Dendritic cell treated with granulocyte-macrophage colony-stimulating factor and Interleukin-4, amounts not matched to agents 40 ng/mL and 50 ng/mL, for 4 days (primary cell): ENCODE measurements around the gene NEMP2.
A peak's percentile ranks its signal among the peaks of the same experiment; 100 is the strongest.

Source experiments
- H3K27ac Mint-ChIP-seq: one replicate; pipeline ENCODE4 v1.8.0; 2022; ENCODE audit warnings: mild to moderate bottlenecking, mixed read lengths
- H3K27me3 Mint-ChIP-seq: one replicate; pipeline ENCODE4 v1.8.0; 2022; ENCODE audit warnings: mild to moderate bottlenecking, mixed read lengths
- H3K36me3 Mint-ChIP-seq: one replicate; pipeline ENCODE4 v1.8.0; 2022; ENCODE audit warnings: low read depth, mixed read lengths
- H3K4me1 Mint-ChIP-seq: one replicate; pipeline ENCODE4 v1.8.0; 2022; ENCODE audit warnings: low read depth, mixed read lengths
- H3K4me3 Mint-ChIP-seq: one replicate; pipeline ENCODE4 v1.8.0; 2022; ENCODE audit warnings: mild to moderate bottlenecking, moderate library complexity, mixed read lengths
- H3K9me3 Mint-ChIP-seq: one replicate; pipeline ENCODE4 v1.8.0; 2022; ENCODE audit warnings: mixed read lengths
- intact Hi-C: fragments of 100-400 bp; cut with micrococcal nuclease; formaldehyde crosslinking; loops from one replicate; pipeline ENCODE4 v1.15.0; 2022

NEMP2 gene

GRCh38 chr2:190570871-190571270, 36.3 kb upstream of the NEMP2 start:
- no peaks in the 10 kb centered on the region for H3K4me1 Mint-ChIP-seq
- no peak overlapping the region for H3K27ac Mint-ChIP-seq
- no peak overlapping the region for H3K4me3 Mint-ChIP-seq
- no peaks in the 10 kb centered on the region for H3K36me3 Mint-ChIP-seq
- H3K27me3 Mint-ChIP-seq = no peaks in the 10 kb centered on the region
- intact Hi-C loops = no loop called here
- peaks cover 24% of the 10 kb centered on the region for H3K9me3 Mint-ChIP-seq

DNA sequence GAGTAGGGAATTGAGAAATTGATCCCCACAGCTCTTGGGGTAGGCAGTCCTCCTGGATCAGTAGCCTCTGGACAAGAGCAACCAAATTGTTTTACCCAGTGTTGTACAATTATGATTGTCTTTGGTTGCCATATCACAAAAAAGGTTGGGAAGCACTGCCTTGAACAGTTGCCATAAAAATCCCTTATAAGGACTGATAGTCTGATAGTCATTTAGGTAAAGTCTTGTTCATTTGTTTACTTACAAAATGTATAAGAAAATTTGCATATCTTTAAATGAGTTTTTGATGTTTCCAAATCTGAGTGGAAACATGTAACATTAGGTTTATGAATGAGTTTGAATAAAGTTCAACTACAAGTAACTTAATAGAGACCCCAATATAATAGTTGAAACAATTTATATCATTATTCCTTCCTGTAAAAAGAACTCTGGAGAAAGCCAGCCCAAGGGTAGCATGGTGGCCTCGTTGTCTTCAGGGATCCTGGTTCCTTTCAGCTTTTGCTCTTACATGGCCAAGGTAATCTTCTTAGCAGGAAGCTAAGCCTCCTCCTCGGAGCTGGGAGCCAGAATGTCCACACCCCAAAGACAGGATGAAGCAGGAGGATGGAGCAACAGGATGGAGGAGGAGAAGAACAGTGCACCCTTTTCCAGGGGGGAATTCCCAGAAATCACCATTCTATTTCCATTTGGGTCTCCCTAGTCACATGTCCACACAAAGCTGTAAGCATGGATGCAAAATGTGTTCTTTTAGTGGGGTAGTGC, 35.7 kb upstream of the NEMP2 start:
- no peaks in the 10 kb centered on the region for H3K27me3 Mint-ChIP-seq
- no peaks in the 10 kb centered on the region for H3K4me1 Mint-ChIP-seq
- no peaks in the 10 kb centered on the region for H3K36me3 Mint-ChIP-seq
- H3K4me3 Mint-ChIP-seq = no peak overlapping the region
- H3K9me3 Mint-ChIP-seq = peaks cover 24% of the 10 kb centered on the region
- no peak overlapping the region for H3K27ac Mint-ChIP-seq
- intact Hi-C loops = no loop called here

DNA sequence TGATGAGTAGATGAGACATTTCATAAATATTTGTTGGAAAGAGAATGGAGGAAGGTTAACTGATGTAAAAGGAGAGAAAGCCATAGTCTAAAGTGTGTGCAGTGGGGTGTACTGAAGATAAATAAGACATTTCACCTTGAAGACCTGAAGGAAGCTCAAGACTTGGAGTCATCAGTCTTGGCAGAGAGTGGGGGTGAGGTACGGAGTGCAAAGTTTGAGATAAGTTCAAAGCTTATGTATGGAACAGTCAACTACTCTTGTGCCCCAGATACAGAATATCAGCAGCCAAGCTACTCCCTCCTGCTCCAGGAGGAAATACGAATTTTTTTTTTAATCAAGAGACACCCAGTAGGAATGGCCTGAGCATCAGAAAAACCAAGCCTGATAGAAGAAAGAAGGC, 30.3 kb upstream of the NEMP2 start:
- Mint-ChIP-seq H3K36me3 (no peaks in the 10 kb centered on the region), H3K4me1 (peaks cover 4% of the 10 kb centered on the region), H3K27me3 (no peaks in the 10 kb centered on the region), H3K27ac (no peak overlapping the region), H3K4me3 (no peak overlapping the region), H3K9me3 (peaks cover 24% of the 10 kb centered on the region)
- intact Hi-C loops = no loop called here

DNA sequence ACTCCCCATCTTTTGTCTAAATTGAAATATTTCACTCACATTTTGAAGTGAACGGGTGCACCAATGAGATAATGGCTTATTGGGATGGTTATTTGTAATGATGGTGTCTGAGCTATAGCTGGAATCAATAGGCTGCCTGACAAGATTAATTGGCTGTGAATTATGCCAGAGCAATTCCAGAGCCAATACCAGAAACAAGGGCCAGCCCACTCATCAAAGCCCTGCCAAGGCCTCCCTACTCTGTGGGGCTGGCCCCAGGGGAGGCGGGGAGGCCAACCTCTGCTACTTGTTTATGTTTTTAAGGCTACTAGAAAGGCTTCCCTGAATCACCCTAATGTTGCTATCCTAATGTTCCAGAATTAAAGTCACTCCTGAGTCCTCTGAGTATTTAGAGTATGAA, 29.1 kb upstream of the NEMP2 start:
- peaks cover 4% of the 10 kb centered on the region for H3K4me1 Mint-ChIP-seq
- H3K9me3 Mint-ChIP-seq = peaks cover 24% of the 10 kb centered on the region
- no peak overlapping the region for H3K4me3 Mint-ChIP-seq
- no peaks in the 10 kb centered on the region for H3K36me3 Mint-ChIP-seq
- H3K27ac Mint-ChIP-seq = no peak overlapping the region
- intact Hi-C loops = no loop called here
- no peaks in the 10 kb centered on the region for H3K27me3 Mint-ChIP-seq

GRCh38 chr2:190563109-190563508, 28.6 kb upstream of the NEMP2 start:
- no peak overlapping the region for H3K4me3 Mint-ChIP-seq

DNA sequence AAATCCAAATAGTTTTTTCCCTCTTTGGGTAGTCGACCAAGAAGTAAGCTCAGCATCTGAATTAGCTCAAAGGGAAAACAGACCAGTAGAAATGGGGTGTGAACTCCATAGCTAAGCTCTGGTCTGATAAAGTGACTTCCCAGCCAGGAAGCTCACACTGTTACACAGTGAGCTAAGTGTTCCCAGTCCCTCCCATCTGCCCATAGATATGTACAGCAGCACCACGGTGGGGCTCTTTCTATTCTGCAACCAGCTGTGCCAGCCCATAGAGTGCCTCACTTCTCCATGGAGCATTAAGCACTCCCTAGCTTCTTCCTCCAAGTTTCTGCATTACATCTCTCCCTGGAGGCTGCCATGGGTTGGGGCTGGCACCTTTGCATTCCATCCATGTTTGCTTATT, 27.6 kb upstream of the NEMP2 start:
- peaks cover 12% of the 10 kb centered on the region for H3K9me3 Mint-ChIP-seq
- H3K4me3 Mint-ChIP-seq = no peak overlapping the region
- intact Hi-C loops = no loop called here
- H3K36me3 Mint-ChIP-seq = no peaks in the 10 kb centered on the region
- no peaks in the 10 kb centered on the region for H3K27me3 Mint-ChIP-seq
- H3K27ac Mint-ChIP-seq = no peak overlapping the region
- peaks cover 4% of the 10 kb centered on the region for H3K4me1 Mint-ChIP-seq

More at GRCh38 chr2:190563109-190563508, 28.6 kb upstream of the NEMP2 start:
- H3K4me1 Mint-ChIP-seq = peaks cover 4% of the 10 kb centered on the region
- intact Hi-C loops = no loop called here
- no peaks in the 10 kb centered on the region for H3K36me3 Mint-ChIP-seq
- H3K27ac Mint-ChIP-seq = no peak overlapping the region
- no peaks in the 10 kb centered on the region for H3K27me3 Mint-ChIP-seq
- peaks cover 22% of the 10 kb centered on the region for H3K9me3 Mint-ChIP-seq

- no peaks in the 10 kb centered on the region for H3K27me3 Mint-ChIP-seq
- peaks cover 2% of the 10 kb centered on the region for H3K9me3 Mint-ChIP-seq
- no peaks in the 10 kb centered on the region for H3K36me3 Mint-ChIP-seq
- H3K27ac Mint-ChIP-seq = no peak overlapping the region
- H3K4me3 Mint-ChIP-seq = no peak overlapping the region
- peaks cover 4% of the 10 kb centered on the region for H3K4me1 Mint-ChIP-seq
- intact Hi-C loops = no loop called here
Measured at GRCh38 chr2:190561094-190561493, 26.6 kb upstream of the NEMP2 start.

DNA sequence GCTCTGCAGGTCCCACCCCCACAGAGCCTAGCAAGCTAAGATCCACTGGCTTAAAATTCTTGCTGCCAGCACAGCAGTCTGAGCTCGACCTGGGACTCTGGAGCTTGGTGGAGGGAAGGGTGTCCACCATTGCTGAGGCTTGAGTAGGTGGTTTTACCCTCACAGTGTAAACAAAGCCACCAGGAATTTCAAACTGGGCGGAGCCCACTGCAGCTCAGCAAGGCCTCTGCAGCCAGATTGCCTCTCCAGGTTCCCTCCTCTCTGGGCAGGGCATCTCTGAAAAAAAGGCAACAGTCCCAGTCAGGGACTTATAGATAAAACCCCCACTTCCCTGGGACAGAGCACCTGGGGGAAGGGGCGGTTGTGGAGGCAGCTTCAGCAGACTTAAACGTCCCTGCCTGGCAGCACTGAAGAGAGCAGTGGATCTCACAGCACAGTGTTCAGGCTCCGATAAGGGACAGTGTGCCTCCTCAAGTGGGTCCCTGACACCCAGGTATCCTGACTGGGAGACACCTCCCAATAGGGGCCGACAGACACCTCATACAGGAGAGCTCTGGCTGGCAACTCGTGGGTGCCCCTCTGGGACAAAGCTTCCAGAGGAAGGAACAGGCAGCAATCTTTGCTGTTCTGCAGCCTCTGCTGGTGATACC, 20.0 kb upstream of the NEMP2 start:
- intact Hi-C loops = no loop called here
- Mint-ChIP-seq H3K36me3 (no peaks in the 10 kb centered on the region), H3K9me3 (peaks cover 14% of the 10 kb centered on the region), H3K4me1 (peaks cover 11% of the 10 kb centered on the region), H3K27me3 (no peaks in the 10 kb centered on the region), H3K4me3 (no peak overlapping the region), H3K27ac (no peak overlapping the region)

GRCh38 chr2:190553254-190553653, 18.7 kb upstream of the NEMP2 start:
- Mint-ChIP-seq H3K36me3 (no peaks in the 10 kb centered on the region), H3K4me1 (peaks cover 11% of the 10 kb centered on the region), H3K4me3 (no peak overlapping the region), H3K9me3 (peaks cover 14% of the 10 kb centered on the region), H3K27ac (no peak overlapping the region), H3K27me3 (no peaks in the 10 kb centered on the region)
- intact Hi-C loops = no loop called here

GRCh38 chr2:190551928-190552327, 17.4 kb upstream of the NEMP2 start:
- Mint-ChIP-seq H3K27me3 (no peaks in the 10 kb centered on the region), H3K4me1 (peaks cover 11% of the 10 kb centered on the region), H3K36me3 (no peaks in the 10 kb centered on the region), H3K9me3 (peaks cover 14% of the 10 kb centered on the region), H3K4me3 (no peak overlapping the region), H3K27ac (peak overlapping the region; percentile 48)
- intact Hi-C loops = no loop called here

- Mint-ChIP-seq H3K36me3 (no peaks in the 10 kb centered on the region), H3K27me3 (no peaks in the 10 kb centered on the region), H3K27ac (no peak overlapping the region), H3K9me3 (peaks cover 11% of the 10 kb centered on the region), H3K4me3 (no peak overlapping the region), H3K4me1 (peaks cover 11% of the 10 kb centered on the region)
- intact Hi-C loops = no loop called here
Measured at GRCh38 chr2:190550137-190550536, 15.6 kb upstream of the NEMP2 start.

GRCh38 chr2:190547886-190548285, 13.4 kb upstream of the NEMP2 start:
- H3K36me3 Mint-ChIP-seq = no peaks in the 10 kb centered on the region
- H3K9me3 Mint-ChIP-seq = peaks cover 9% of the 10 kb centered on the region
- H3K27ac Mint-ChIP-seq = no peak overlapping the region
- H3K4me1 Mint-ChIP-seq = peaks cover 11% of the 10 kb centered on the region
- H3K4me3 Mint-ChIP-seq = no peak overlapping the region
- intact Hi-C loops = no loop called here
- H3K27me3 Mint-ChIP-seq = no peaks in the 10 kb centered on the region

GRCh38 chr2:190546734-190547133, 12.2 kb upstream of the NEMP2 start:
- Mint-ChIP-seq H3K9me3 (peaks cover 12% of the 10 kb centered on the region), H3K27ac (no peak overlapping the region), H3K27me3 (no peaks in the 10 kb centered on the region), H3K4me3 (no peak overlapping the region), H3K4me1 (peaks cover 3% of the 10 kb centered on the region), H3K36me3 (peaks cover 3% of the 10 kb centered on the region)
- intact Hi-C loops = no loop called here

DNA sequence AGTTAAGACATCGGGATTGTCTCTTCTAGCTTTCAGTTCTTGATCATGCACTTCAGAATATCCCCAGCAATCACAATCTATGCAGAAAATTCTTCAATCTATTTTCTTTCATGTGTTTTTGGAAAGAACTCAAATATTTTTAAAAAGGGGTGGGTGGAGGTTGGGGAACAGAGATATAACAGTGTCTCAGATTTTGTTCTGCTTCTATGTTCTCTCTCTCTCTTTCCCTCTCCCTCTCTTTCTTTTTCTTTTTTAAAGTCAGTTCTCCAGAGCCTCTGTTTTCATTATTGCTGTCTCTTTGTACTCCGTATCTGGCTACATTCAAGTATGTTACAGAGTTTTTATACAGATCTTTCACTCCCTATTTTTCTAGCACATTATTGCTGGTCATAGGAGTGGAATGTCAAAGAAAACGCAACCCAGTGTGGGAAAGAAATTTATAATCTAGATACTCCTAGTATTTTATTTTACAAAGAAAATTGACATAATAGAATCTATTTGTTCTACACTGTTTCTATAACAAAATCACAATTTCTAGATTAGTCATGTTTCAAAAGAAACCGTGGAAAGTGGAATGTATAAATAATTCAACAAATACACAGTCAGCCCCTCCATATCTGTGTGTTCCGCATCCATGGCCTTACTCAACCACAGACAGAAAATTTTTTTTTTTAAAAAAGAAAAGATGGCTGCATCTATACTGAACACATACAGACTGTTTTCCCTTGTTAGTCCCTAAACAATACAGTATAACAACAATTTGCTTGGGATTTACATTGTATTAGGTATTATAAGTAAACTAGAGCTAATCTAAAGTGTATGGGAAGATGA, 11.2 kb upstream of the NEMP2 start:
- Mint-ChIP-seq H3K9me3 (peaks cover 17% of the 10 kb centered on the region), H3K27ac (no peak overlapping the region), H3K27me3 (no peaks in the 10 kb centered on the region), H3K4me3 (no peak overlapping the region), H3K36me3 (peaks cover 12% of the 10 kb centered on the region), H3K4me1 (no peaks in the 10 kb centered on the region)
- intact Hi-C loops = no loop called here
